GM19035 (cell line): ENCODE results near the gene FBXL20.

Source experiments
- ATAC-seq: cut with Tn5 transposase; IDR thresholded peaks from one replicate; pipeline ENCODE4 v1.9.1; 2021; ENCODE audit not compliant: unreplicated experiment

FBXL20 gene

GRCh38 chr17:39208893-39209292 is 192.5 kb downstream of the FBXL20 start:
- ATAC-seq, result no peak

GRCh38 chr17:39208136-39208535 is 193.3 kb downstream of the FBXL20 start:
- no peak for ATAC-seq

GRCh38 chr17:39205112-39205526 is 196.3 kb downstream of the FBXL20 start:
- no peak for ATAC-seq

- ATAC-seq, result no peak
These were observed 197.2 kb downstream of the FBXL20 start for GRCh38 chr17:39204245-39204644.
